ENCODE results near the gene OCSTAMP. TPM values are rescaled to one million over a fixed set of nuclear protein-coding genes. Genes with fewer than 3 reads are reported as not detected.

The OCSTAMP gene
- total RNA-seq, 1 experiment from 2014 or later = not detected

DNA sequence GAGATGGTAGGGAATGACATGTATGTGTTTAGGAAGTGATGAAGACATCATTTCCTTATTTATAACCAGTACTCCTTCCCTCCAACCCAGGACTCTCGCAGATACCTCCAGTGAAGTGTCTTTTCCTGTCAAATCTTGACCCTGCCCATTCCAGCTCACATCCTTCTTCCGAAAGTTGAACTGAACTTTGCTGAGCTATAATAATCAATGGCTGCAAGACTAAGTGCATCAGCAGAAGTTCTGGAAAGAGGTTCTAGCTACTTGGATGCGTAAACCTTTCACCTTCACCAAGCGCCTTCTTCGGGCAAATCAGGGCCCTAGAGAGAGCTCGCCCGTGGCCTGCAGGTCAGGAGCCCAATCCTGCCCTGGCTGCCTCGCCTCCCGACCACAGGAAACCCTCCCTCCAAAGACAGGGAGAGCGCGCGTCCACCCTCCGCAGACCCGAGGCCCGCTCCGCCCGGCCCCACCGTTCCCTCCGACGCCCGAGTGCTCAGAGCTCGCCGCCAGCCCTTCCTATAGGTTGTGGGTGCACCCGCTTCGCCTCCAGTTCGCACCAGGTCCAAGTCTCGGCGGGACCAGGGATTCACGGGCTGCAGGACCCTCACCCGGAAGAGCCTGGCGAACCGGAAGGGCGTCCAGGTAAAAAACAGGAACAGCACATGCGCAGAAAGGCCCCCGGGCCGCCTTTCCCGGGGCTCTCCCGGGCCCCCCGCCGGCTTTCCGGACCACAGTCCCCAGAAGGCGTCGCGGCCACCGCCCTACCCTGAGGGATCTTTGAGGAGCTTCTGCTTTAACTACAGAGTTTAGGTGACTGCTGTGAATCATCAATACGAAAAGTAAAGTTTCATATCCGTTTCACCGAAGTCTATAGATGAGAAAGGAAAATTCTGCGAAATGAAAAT lies 37.3 kb downstream of the OCSTAMP start, which contains the start of gene ZNF334:
ZNF334 (minus strand) TSS at position 617 of the 902 bp plus-strand sequence. CDS start 1,457 bp downstream, outside the sequence.
- no peaks in the 10 kb centered on the region for H3K4me1 ChIP-seq
- H3K36me3 ChIP-seq (ENCODE audit: control insufficient read depth, insufficient read depth, low read length) = no peaks in the 10 kb centered on the region
- Mint-ChIP-seq H3K9me3 (ENCODE audit: unreplicated experiment) (no peaks in the 10 kb centered on the region), H3K36me3 (ENCODE audit: insufficient read depth, unreplicated experiment) (no peaks in the 10 kb centered on the region), H3K4me1 (ENCODE audit: low read depth, unreplicated experiment) (no peaks in the 10 kb centered on the region), H3K27me3 (ENCODE audit: insufficient read depth, unreplicated experiment) (peaks cover 17% of the 10 kb centered on the region), H3K27ac (ENCODE audit: unreplicated experiment) (no peak within 1 kb of the TSS), H3K4me3 (ENCODE audit: unreplicated experiment) (no peak within 1 kb of the TSS)
- CTCF ChIA-PET = no interaction called here
- intact Hi-C loops (cut with micrococcal nuclease; ENCODE audit: unreplicated experiment) = no loop called here
- no peak within 1 kb of the TSS for H3K4me3 ChIP-seq (ENCODE audit: low read depth, low read length)
- no TSS peak for BruUV-seq (replicated peaks)
- POLR2A ChIA-PET = no interaction called here
- no peaks in the 10 kb centered on the region for H3K9me3 ChIP-seq
- DNase-seq = no peak
- TF ChIP-seq, protein P1, sequence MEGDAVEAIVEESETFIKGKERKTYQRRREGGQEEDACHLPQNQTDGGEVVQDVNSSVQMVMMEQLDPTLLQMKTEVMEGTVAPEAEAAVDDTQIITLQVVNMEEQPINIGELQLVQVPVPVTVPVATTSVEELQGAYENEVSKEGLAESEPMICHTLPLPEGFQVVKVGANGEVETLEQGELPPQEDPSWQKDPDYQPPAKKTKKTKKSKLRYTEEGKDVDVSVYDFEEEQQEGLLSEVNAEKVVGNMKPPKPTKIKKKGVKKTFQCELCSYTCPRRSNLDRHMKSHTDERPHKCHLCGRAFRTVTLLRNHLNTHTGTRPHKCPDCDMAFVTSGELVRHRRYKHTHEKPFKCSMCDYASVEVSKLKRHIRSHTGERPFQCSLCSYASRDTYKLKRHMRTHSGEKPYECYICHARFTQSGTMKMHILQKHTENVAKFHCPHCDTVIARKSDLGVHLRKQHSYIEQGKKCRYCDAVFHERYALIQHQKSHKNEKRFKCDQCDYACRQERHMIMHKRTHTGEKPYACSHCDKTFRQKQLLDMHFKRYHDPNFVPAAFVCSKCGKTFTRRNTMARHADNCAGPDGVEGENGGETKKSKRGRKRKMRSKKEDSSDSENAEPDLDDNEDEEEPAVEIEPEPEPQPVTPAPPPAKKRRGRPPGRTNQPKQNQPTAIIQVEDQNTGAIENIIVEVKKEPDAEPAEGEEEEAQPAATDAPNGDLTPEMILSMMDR (IDR thresholded peaks at IDR 0.05; ENCODE audit: insufficient read depth in 1 of 2, low read depth in 1 of 2, low read length in 1 of 2, severe bottlenecking in 1 of 2, unreplicated experiment in 1 of 2) = no peak
- H3K27me3 ChIP-seq (replicated peaks; ENCODE audit: control insufficient read depth, insufficient read depth, low read length) = no peaks in the 10 kb centered on the region

DNA sequence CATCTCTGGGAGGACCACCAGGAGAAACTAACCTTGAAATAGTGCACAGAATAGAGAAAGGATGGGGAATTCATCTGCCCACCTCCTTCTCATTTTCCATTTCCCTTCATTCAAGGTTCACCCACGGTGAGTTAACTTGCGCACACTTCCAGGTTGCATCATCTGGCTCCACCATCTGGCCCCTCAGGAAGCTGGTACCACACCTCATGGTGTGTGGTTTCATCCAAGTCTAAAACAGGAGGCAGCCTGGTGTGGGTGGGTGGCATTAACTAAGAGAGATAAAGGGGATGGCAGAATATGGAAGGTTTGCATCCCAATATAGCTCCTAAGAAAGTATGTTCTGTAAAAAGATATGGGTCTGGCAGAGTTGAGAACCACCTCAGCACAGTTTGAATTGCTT lies 40.9 kb downstream of the OCSTAMP start:
- Mint-ChIP-seq H3K27me3 (ENCODE audit: insufficient read depth, unreplicated experiment) (peaks cover 31% of the 10 kb centered on the region), H3K4me3 (ENCODE audit: unreplicated experiment) (no peak overlapping the region), H3K4me1 (ENCODE audit: low read depth, unreplicated experiment) (no peaks in the 10 kb centered on the region), H3K9me3 (ENCODE audit: unreplicated experiment) (no peaks in the 10 kb centered on the region), H3K36me3 (ENCODE audit: insufficient read depth, unreplicated experiment) (no peaks in the 10 kb centered on the region), H3K27ac (ENCODE audit: unreplicated experiment) (no peak overlapping the region)
- Histone ChIP-seq H3K4me3 (ENCODE audit: low read depth, low read length) (no peak overlapping the region), H3K36me3 (ENCODE audit: control insufficient read depth, insufficient read depth, low read length) (no peaks in the 10 kb centered on the region), H3K27me3 (replicated peaks; ENCODE audit: control insufficient read depth, insufficient read depth, low read length) (no peaks in the 10 kb centered on the region), H3K9me3 (no peaks in the 10 kb centered on the region), H3K4me1 (no peaks in the 10 kb centered on the region)
- CTCF ChIA-PET = no interaction called here
- no peak for DNase-seq
- intact Hi-C loops (cut with micrococcal nuclease; ENCODE audit: unreplicated experiment) = no loop called here
- TF ChIP-seq, protein P1 (IDR thresholded peaks at IDR 0.05; ENCODE audit: insufficient read depth in 1 of 2, low read depth in 1 of 2, low read length in 1 of 2, severe bottlenecking in 1 of 2, unreplicated experiment in 1 of 2) = no peak
- POLR2A ChIA-PET = no interaction called here
- no TSS peak for BruUV-seq (replicated peaks)

DNA sequence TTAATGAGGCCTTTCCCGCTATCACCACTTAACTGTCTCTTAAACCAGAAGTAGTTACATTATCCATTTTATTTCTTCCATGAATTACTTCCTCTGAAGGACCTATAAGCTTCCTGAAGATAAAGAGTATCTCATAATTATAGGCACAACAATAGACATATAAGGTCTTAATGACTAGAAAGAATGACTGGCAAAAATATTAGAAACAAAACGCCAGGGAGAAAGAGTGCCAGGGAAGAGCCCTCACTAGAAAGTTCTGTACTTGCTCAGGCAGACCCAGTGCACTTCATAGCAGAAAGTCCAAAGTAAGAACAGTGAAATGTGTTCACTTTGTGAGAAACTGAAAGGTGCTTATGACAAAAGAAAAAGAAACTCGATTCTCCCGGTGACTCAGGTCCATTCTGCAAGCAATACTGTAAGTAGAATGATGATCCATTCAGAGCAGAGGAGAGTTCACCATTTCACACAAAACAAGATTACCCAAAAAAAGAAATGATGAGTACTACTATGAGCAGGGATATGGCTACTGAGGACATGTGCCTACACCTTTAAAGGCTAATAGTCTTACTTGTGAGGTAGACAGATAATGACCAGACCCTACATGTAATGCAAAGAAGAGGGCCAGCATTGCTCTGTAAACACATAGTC lies 42.6 kb downstream of the OCSTAMP start:
- DNase-seq = no peak
- TF ChIP-seq, protein P1 (IDR thresholded peaks at IDR 0.05; ENCODE audit: insufficient read depth in 1 of 2, low read depth in 1 of 2, low read length in 1 of 2, severe bottlenecking in 1 of 2, unreplicated experiment in 1 of 2) = no peak
- no peaks in the 10 kb centered on the region for H3K4me1 ChIP-seq
- H3K4me3 ChIP-seq (ENCODE audit: low read depth, low read length) = no peak overlapping the region
- Mint-ChIP-seq H3K4me1 (ENCODE audit: low read depth, unreplicated experiment) (no peaks in the 10 kb centered on the region), H3K9me3 (ENCODE audit: unreplicated experiment) (peaks cover 11% of the 10 kb centered on the region), H3K27ac (ENCODE audit: unreplicated experiment) (no peak overlapping the region), H3K4me3 (ENCODE audit: unreplicated experiment) (no peak overlapping the region), H3K27me3 (ENCODE audit: insufficient read depth, unreplicated experiment) (peaks cover 37% of the 10 kb centered on the region), H3K36me3 (ENCODE audit: insufficient read depth, unreplicated experiment) (no peaks in the 10 kb centered on the region)
- ChIA-PET POLR2A (no interaction called here), CTCF (no interaction called here)
- H3K27me3 ChIP-seq (replicated peaks; ENCODE audit: control insufficient read depth, insufficient read depth, low read length) = no peaks in the 10 kb centered on the region
- intact Hi-C loops (cut with micrococcal nuclease; ENCODE audit: unreplicated experiment) = no loop called here
- peaks cover 2% of the 10 kb centered on the region for H3K9me3 ChIP-seq
- BruUV-seq (replicated peaks) = no TSS peak
- no peaks in the 10 kb centered on the region for H3K36me3 ChIP-seq (ENCODE audit: control insufficient read depth, insufficient read depth, low read length)

Measured in Caco-2 (cell line).